ENCODE results near the gene CSNK2A1. TPM values are rescaled to one million over a fixed set of nuclear protein-coding genes. Genes with fewer than 3 reads are reported as not detected.

The CSNK2A1 gene
- total and polyA plus RNA-seq, 3 donors from 2014 or later, result 143 to 192 (median 172) TPM

- Histone ChIP-seq H3K27ac (no peak overlapping the region), H3K36me3 (ENCODE audit: low read depth, missing control alignments) (no peaks in the 10 kb centered on the region), H3K27me3 (no peaks in the 10 kb centered on the region), H3K4me1 (no peaks in the 10 kb centered on the region), H3K4me3 (no peak overlapping the region), H3K9me3 (no peaks in the 10 kb centered on the region)
- intact Hi-C loops (cut with DNase I; ENCODE audit: low total_unique reads), result no loop called here
- WGBS, 2 donors, result 83 to 90% methylated on average over 3 of the region's 3 CpGs
- no peak for TF ChIP-seq POLR2A (IDR thresholded peaks at IDR 0.05)
- TF ChIP-seq, protein P1, sequence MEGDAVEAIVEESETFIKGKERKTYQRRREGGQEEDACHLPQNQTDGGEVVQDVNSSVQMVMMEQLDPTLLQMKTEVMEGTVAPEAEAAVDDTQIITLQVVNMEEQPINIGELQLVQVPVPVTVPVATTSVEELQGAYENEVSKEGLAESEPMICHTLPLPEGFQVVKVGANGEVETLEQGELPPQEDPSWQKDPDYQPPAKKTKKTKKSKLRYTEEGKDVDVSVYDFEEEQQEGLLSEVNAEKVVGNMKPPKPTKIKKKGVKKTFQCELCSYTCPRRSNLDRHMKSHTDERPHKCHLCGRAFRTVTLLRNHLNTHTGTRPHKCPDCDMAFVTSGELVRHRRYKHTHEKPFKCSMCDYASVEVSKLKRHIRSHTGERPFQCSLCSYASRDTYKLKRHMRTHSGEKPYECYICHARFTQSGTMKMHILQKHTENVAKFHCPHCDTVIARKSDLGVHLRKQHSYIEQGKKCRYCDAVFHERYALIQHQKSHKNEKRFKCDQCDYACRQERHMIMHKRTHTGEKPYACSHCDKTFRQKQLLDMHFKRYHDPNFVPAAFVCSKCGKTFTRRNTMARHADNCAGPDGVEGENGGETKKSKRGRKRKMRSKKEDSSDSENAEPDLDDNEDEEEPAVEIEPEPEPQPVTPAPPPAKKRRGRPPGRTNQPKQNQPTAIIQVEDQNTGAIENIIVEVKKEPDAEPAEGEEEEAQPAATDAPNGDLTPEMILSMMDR (IDR thresholded peaks at IDR 0.05), result no peak
- no peak for DNase-seq
Measured at GRCh38 chr20:504632-505075, 38.9 kb downstream of the CSNK2A1 start.

DNA sequence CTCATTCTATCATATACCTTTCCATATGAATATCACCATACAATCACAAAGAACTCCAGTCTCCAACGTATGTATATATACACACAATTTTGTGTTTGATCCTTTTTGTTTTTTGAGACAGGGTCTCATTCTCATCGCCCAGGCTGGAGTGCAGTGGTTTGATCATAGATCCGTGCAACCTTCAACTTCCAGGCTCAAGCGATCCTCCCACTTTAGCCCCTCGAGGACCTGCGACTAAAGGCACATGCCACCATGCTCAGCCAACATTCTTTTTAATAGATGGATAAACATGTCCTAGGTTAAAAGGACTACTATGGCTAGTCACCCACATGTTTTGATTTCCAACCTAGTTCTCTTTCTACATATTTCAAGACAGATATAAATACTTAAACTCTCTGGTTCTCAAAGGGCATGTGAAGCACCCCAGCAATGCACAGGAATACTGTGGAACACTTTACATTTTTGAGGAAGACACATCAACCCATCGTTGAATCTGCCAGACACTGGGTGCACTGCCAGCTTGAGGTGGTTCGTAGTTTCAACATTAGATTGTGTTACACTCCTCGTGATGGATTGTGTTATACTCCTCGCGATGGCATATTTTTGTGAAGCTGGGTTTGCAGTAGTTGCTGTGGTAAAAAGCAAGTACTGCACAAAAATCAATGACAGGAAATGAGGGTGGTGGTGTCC, 40.4 kb downstream of the CSNK2A1 start:
- intact Hi-C loops (cut with DNase I; ENCODE audit: low total_unique reads), result no loop called here
- TF ChIP-seq, protein P1 (IDR thresholded peaks at IDR 0.05), result no peak
- TF ChIP-seq POLR2A (IDR thresholded peaks at IDR 0.05), result no peak
- WGBS, 2 donors, result 94% methylated on average over 11 of the region's 11 CpGs
- Histone ChIP-seq H3K4me1 (no peaks in the 10 kb centered on the region), H3K27ac (no peak overlapping the region), H3K36me3 (ENCODE audit: low read depth, missing control alignments) (no peaks in the 10 kb centered on the region), H3K27me3 (no peaks in the 10 kb centered on the region), H3K4me3 (no peak overlapping the region), H3K9me3 (no peaks in the 10 kb centered on the region)
- DNase-seq, result no peak

DNA sequence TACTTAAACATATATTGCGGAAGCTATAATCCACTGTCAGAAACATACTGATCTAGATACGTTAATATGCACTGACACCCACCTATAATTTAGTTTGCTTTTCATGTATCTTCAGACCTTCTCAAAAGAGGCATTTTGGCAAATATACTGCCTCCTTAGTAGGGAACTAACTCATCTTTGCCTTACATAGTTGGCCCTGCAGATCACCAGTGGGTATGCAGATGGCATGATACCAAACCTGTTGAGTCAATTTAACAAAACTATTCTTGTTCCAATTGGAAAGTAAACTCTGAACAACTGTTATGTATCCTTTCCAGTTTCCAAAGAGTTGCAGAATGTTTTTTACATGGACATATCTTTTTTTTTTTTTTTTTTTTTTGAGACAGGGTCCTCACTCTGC, 45.6 kb downstream of the CSNK2A1 start:
- intact Hi-C loops (cut with DNase I; ENCODE audit: low total_unique reads), result no loop called here
- no peaks in the 10 kb centered on the region for H3K27me3 ChIP-seq
- TF ChIP-seq POLR2A (IDR thresholded peaks at IDR 0.05), result no peak
- TF ChIP-seq, protein P1 (IDR thresholded peaks at IDR 0.05), result no peak
- H3K4me1 ChIP-seq, result no peaks in the 10 kb centered on the region
- H3K9me3 ChIP-seq, result no peaks in the 10 kb centered on the region
- no peak for DNase-seq
- no peak overlapping the region for H3K27ac ChIP-seq
- no peaks in the 10 kb centered on the region for H3K36me3 ChIP-seq (ENCODE audit: low read depth, missing control alignments)
- no peak overlapping the region for H3K4me3 ChIP-seq
- WGBS, 2 donors, result 91 to 99% methylated on average over 2 of the region's 2 CpGs

DNA sequence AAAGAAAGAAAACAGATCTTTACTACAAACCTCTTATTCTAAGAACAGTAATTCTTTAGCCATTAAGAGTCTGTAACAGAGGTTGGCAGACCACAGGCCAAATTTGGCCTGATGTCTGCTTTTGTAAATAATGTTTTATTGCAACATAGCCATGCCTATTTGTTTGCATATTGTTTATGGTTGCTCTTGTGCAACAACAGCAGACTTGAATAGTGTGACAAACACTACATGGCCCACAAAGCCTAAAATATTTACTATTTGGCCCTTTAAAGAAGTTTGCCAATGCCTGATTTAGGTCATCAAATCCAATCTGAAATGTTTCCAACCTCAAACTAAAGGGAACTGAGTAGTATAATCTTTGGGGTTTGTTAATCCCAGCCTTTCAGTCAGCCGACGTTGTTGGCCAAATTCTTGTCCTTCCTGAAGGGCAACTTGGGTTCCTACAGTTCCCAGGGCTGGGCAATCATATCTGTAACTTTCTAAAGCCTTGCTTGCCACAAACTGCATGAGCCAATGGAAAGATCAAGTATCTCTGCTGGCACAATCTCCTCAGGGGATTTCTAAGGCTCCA, 47.4 kb downstream of the CSNK2A1 start:
- H3K9me3 ChIP-seq, result no peaks in the 10 kb centered on the region
- WGBS, 2 donors, result 39 to 52% methylated on average over 2 of the region's 2 CpGs
- DNase-seq, result no peak
- no peaks in the 10 kb centered on the region for H3K36me3 ChIP-seq (ENCODE audit: low read depth, missing control alignments)
- H3K27ac ChIP-seq, result no peak overlapping the region
- TF ChIP-seq, protein P1 (IDR thresholded peaks at IDR 0.05), result no peak
- no peak for TF ChIP-seq POLR2A (IDR thresholded peaks at IDR 0.05)
- intact Hi-C loops (cut with DNase I; ENCODE audit: low total_unique reads), result no loop called here
- no peaks in the 10 kb centered on the region for H3K27me3 ChIP-seq
- H3K4me3 ChIP-seq, result no peak overlapping the region
- H3K4me1 ChIP-seq, result no peaks in the 10 kb centered on the region

GRCh38 chr20:492159-492558, 51.4 kb downstream of the CSNK2A1 start:
- TF ChIP-seq, protein P1 (IDR thresholded peaks at IDR 0.05), result no peak
- Histone ChIP-seq H3K9me3 (no peaks in the 10 kb centered on the region), H3K27ac (no peak overlapping the region), H3K4me3 (no peak overlapping the region), H3K4me1 (no peaks in the 10 kb centered on the region), H3K36me3 (ENCODE audit: low read depth, missing control alignments) (no peaks in the 10 kb centered on the region), H3K27me3 (no peaks in the 10 kb centered on the region)
- intact Hi-C loops (cut with DNase I; ENCODE audit: low total_unique reads), result no loop called here
- no peak for DNase-seq
- 70 to 74% methylated on average over 5 of the region's 5 CpGs for WGBS, 2 donors

Measured in testis (tissue), 3 donors.